Transverse colon (tissue), 4 donors: ENCODE data around the gene SHOC1. TPM values are rescaled to one million over a fixed set of nuclear protein-coding genes. Genes with fewer than 3 reads are reported as not detected.

Experiments
- DNase-seq: peaks from one replicate; pipeline ENCODE4 v3.0.0-alpha.2; 2019
- H3K27ac ChIP-seq, 4 donors: fragments of 200-600 bp; sonication (generic); 2 replicates each; pipeline ENCODE4 v1.5.1; 2016 to 2018; ENCODE audit warnings: inconsistent platforms in 4 of 4
- H3K27me3 ChIP-seq: fragments of 200-600 bp; sonication (generic); 2 replicates; pipeline ENCODE4 v1.5.1; 2017; ENCODE audit warnings: inconsistent platforms
- H3K36me3 ChIP-seq, 4 donors: fragments of 200-600 bp; sonication (generic); 2 replicates each; pipeline ENCODE4 v1.5.1; 2017 to 2019; ENCODE audit warnings: inconsistent platforms in 4 of 4
- H3K4me1 ChIP-seq, 4 donors: fragments of 200-600 bp; sonication (generic); 2 replicates each; pipeline ENCODE4 v1.5.1; 2017 to 2020; ENCODE audit warnings: inconsistent platforms in 4 of 4
- H3K4me3 ChIP-seq, 4 donors: fragments of 200-600 bp; sonication (generic); 1 replicate in 1 of 4; 2 replicates in 3 of 4; pipeline versions ENCODE4 v1.5.1 to v1.6.1; 2017 to 2019; ENCODE audit warnings: inconsistent platforms in 4 of 4
- H3K9me3 ChIP-seq, 2 donors: fragments of 200-600 bp; sonication (generic); 2 replicates each; pipeline ENCODE4 v1.5.1; 2017 to 2019; ENCODE audit warnings: inconsistent platforms in 2 of 2
- CTCF ChIP-seq, 5 experiments: fragments of 200-600 bp in 3 of 5; fragments of 450-650 bp in 2 of 5; sonication (generic) in 3 of 5; IDR thresholded peaks; 1 replicate in 2 of 5; 2 replicates in 3 of 5; pipeline ENCODE4 v1.5.1; 2016 to 2017; ENCODE audit warnings: antibody characterized with exemption in 5 of 5, inconsistent platforms in 3 of 5, mild to moderate bottlenecking in 2 of 5, moderate library complexity in 1 of 5
- EP300 ChIP-seq: sonication (generic); formaldehyde crosslinking; IDR thresholded peaks from one replicate; pipeline ENCODE4 v1.6.1; 2017; ENCODE audit warnings: antibody characterized with exemption, low read depth
- POLR2A ChIP-seq: fragments of 450-650 bp; IDR thresholded peaks from one replicate; pipeline ENCODE4 v1.6.1; 2016; ENCODE audit warnings: antibody characterized with exemption, mild to moderate bottlenecking, moderate library complexity
- POLR2AphosphoS5 ChIP-seq, 3 donors: sonication (generic); formaldehyde crosslinking; IDR thresholded peaks; one replicate each; pipeline ENCODE4 v1.6.1; 2016; ENCODE audit warnings: antibody characterized with exemption in 3 of 3
- WGBS, 2 donors: methylation state at CpG; one replicate each; pipeline ENCODE4 v1.1.5; 2018; ENCODE audit warnings: low coverage in 1 of 2; 5-methylcytosine and 5-hydroxymethylcytosine counted together
- in situ Hi-C, 4 donors: fragments of 200-750 bp; cut with MboI; loops; one replicate each; pipeline versions ENCODE4 v1.15.0 to v1.15.1; 2017; ENCODE audit warnings: low sequenced_read_pairs in 3 of 4, low pct_ligation_motif_present in 1 of 4, low pct_unique_long_range_greater_than_20kb in 1 of 4
- intact Hi-C: fragments of 100-400 bp; cut with DNase I; formaldehyde crosslinking; loops from one replicate; pipeline ENCODE4 v1.15.1; 2023; ENCODE audit warnings: low total_unique reads
- total RNA-seq, 4 donors: library from RNA; depleted of rRNA; stranded (reverse); fragments of >200 nt; gene quantifications; one replicate each; pipeline ENCODE4 v1.1.0, GENCODE V29; 2016

SHOC1 gene
- total RNA-seq, 4 donors from 2014 or later: not detected

- in situ Hi-C loops (no loop called here), intact Hi-C loops (no loop called here)
- Histone ChIP-seq H3K36me3 (no peaks in the 10 kb centered on the region), H3K4me3 (no peak overlapping the region), H3K4me1 (no peaks in the 10 kb centered on the region), H3K9me3 (peaks cover 0 to 4% of the 10 kb centered on the region in 2 donors), H3K27me3 (no peaks in the 10 kb centered on the region), H3K27ac (no peak overlapping the region)
- TF ChIP-seq POLR2AphosphoS5 (IDR thresholded peaks at IDR 0.05): no peak
- TF ChIP-seq CTCF (IDR thresholded peaks at IDR 0.05): no peak
- TF ChIP-seq EP300: no peak
- no peak for TF ChIP-seq POLR2A
- no peak for DNase-seq
- WGBS, 2 donors: 82 to 93% methylated on average over 1 of the region's 1 CpG
Observed at GRCh38 chr9:111789881-111790280, 4.9 kb downstream of the SHOC1 start.

GRCh38 chr9:111783857-111784256, 10.9 kb downstream of the SHOC1 start:
- H3K9me3 ChIP-seq: peaks cover 0 to 4% of the 10 kb centered on the region in 2 donors
- intact Hi-C loops: no loop called here
- no peak for TF ChIP-seq POLR2AphosphoS5 (IDR thresholded peaks at IDR 0.05)
- no peak for TF ChIP-seq EP300
- no peak for TF ChIP-seq CTCF (IDR thresholded peaks at IDR 0.05)
- TF ChIP-seq POLR2A: no peak
- H3K36me3 ChIP-seq: no peaks in the 10 kb centered on the region
- no peak for DNase-seq
- in situ Hi-C loops: no loop called here
- 78 to 90% methylated on average over 2 of the region's 2 CpGs for WGBS, 2 donors
- peaks cover 0 to 4% (median 0%) of the 10 kb centered on the region in 4 donors for H3K4me1 ChIP-seq
- H3K4me3 ChIP-seq: no peak overlapping the region
- no peaks in the 10 kb centered on the region for H3K27me3 ChIP-seq
- H3K27ac ChIP-seq: no peak overlapping the region

- Histone ChIP-seq H3K4me3 (no peak overlapping the region), H3K27ac (no peak overlapping the region), H3K9me3 (peaks cover 0 to 4% of the 10 kb centered on the region in 2 donors), H3K27me3 (no peaks in the 10 kb centered on the region), H3K4me1 (peaks cover 0 to 4% (median 0%) of the 10 kb centered on the region in 4 donors), H3K36me3 (no peaks in the 10 kb centered on the region)
- in situ Hi-C loops: no loop called here
- TF ChIP-seq POLR2A (no peak), EP300 (no peak), POLR2AphosphoS5 (IDR thresholded peaks at IDR 0.05) (no peak), CTCF (IDR thresholded peaks at IDR 0.05) (no peak)
- no peak for DNase-seq
- 89 to 95% methylated on average over 2 of the region's 2 CpGs for WGBS, 2 donors
- intact Hi-C loops: no loop called here
Observed at GRCh38 chr9:111783424-111783823, 11.3 kb downstream of the SHOC1 start.

GRCh38 chr9:111766066-111766465, 28.7 kb downstream of the SHOC1 start:
- Histone ChIP-seq H3K27ac (no peak overlapping the region), H3K36me3 (no peaks in the 10 kb centered on the region), H3K9me3 (peaks cover 0 to 9% of the 10 kb centered on the region in 2 donors), H3K4me1 (no peaks in the 10 kb centered on the region), H3K4me3 (no peak overlapping the region), H3K27me3 (no peaks in the 10 kb centered on the region)
- in situ Hi-C loops (loop anchor here in 3 of 4 donors (5.0 to 25.0 kb wide), 3 partner anchors 316 to 596 kb away; no protein-coding TSS in a partner anchor), intact Hi-C loops (no loop called here)
- DNase-seq: no peak
- TF ChIP-seq EP300 (no peak), CTCF (IDR thresholded peaks at IDR 0.05) (no peak), POLR2A (no peak), POLR2AphosphoS5 (IDR thresholded peaks at IDR 0.05) (no peak)
